ENCODE measurements around the gene JTB. TPM values are rescaled to one million over a fixed set of nuclear protein-coding genes. Genes with fewer than 3 reads are reported as not detected.

The JTB gene
- total and polyA plus RNA-seq, 2 donors (not counting 1 experiment from before 2014, with no cell fraction given), result 106 to 159 TPM

DNA sequence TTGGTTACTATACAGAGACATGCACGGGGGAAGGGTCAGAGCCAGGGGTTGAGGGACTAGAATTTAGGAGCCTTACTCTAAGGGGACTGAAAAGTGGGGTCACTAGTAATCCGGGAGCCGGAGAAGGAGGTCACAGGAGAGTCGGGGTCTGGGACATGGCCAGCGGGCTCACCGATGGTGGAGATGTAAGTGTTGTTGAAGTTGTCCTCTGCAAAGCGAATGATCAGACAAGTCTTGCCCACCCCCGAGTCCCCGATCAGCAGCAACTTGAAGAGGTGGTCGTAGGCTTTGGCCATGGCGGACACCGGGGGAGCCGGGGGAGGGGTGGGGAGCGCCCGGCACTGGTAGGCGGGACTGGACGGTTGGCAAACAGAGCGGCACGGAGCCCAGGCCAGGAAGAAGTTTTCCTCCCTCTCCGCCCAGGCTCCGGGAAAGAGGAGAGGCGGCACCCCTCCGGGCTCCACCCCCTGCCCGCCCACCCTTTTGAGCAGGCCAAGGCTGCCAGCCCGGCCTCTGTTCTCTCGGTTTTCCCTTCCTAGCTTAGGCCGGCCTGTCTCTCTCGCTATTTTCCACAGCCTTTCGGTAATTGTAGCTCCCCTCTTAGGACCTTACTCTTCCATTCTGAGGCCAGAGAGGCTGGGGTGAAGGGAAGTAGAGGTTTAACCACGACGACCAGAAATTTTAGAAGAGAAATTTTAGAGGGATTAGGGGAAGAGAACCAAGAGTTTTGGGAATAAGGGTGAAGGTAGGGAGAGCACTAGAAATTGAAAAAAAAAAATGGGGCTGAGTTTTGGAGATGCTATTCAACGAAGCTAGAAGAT lies 8.7 kb upstream of the JTB start, which contains the start of gene RAB13:
Gene RAB13, minus strand, starts transcription at position 399 of the 821 bp plus-strand sequence. Its CDS starts 103 bp downstream, at position 296.
- H3K4me1 ChIP-seq (ENCODE audit: control insufficient read depth in 2 of 2, insufficient read depth in 2 of 2, low read length in 2 of 2), result peaks cover 21 to 34% of the 10 kb centered on the region in 2 donors
- Mint-ChIP-seq H3K9me3 (ENCODE audit: insufficient read depth) (no peaks in the 10 kb centered on the region), H3K4me1 (peaks cover 36% of the 10 kb centered on the region), H3K27me3 (no peaks in the 10 kb centered on the region), H3K4me3 (peak within 1 kb of the TSS; percentile 85), H3K27ac (peak within 1 kb of the TSS; percentile 93)
- ATAC-seq (ENCODE audit: low read depth), result no peak
- H3K27ac ChIP-seq (ENCODE audit: low read length in 2 of 2), result peak within 1 kb of the TSS; percentile 67 to 79
- peak within 1 kb of the TSS; percentile 86 for H3K4me2 ChIP-seq (replicated peaks; ENCODE audit: low read depth, low read length, poor library complexity, severe bottlenecking)
- peak within 1 kb of the TSS; percentile 34 for H3K9ac ChIP-seq (ENCODE audit: low read length)
- no peaks in the 10 kb centered on the region for H4K20me1 ChIP-seq (ENCODE audit: control insufficient read depth, insufficient read depth, low read length, poor library complexity, severe bottlenecking)
- no peaks in the 10 kb centered on the region for H3K9me3 ChIP-seq (ENCODE audit: control extremely low read depth in 1 of 3, control insufficient read depth in 2 of 3, insufficient read depth in 1 of 3, low read length in 2 of 3)
- TF ChIP-seq, protein P1, sequence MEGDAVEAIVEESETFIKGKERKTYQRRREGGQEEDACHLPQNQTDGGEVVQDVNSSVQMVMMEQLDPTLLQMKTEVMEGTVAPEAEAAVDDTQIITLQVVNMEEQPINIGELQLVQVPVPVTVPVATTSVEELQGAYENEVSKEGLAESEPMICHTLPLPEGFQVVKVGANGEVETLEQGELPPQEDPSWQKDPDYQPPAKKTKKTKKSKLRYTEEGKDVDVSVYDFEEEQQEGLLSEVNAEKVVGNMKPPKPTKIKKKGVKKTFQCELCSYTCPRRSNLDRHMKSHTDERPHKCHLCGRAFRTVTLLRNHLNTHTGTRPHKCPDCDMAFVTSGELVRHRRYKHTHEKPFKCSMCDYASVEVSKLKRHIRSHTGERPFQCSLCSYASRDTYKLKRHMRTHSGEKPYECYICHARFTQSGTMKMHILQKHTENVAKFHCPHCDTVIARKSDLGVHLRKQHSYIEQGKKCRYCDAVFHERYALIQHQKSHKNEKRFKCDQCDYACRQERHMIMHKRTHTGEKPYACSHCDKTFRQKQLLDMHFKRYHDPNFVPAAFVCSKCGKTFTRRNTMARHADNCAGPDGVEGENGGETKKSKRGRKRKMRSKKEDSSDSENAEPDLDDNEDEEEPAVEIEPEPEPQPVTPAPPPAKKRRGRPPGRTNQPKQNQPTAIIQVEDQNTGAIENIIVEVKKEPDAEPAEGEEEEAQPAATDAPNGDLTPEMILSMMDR (IDR thresholded peaks at IDR 0.05), result no peak
- no peak for TF ChIP-seq EZH2 (IDR thresholded peaks at IDR 0.05; ENCODE audit: borderline replicate concordance, insufficient read depth, low read depth, low read length, poor library complexity, severe bottlenecking)
- H3K27me3 ChIP-seq (replicated peaks in 1 of 4; ENCODE audit: control extremely low read depth in 1 of 4, control insufficient read depth in 3 of 4, insufficient read depth in 4 of 4, low read length in 3 of 4), result no peaks in the 10 kb centered on the region
- POLR2A ChIA-PET, result interaction anchor here (0.6 to 3.7 kb wide), 14 partner anchors 9 to 446 kb away, joined by 3 to 18 read pairs (median 8); partner anchors contain the start of genes CREB3L4, CRTC2, DENND4B and GATAD2B
- H3K4me3 ChIP-seq (ENCODE audit: control extremely low read depth in 1 of 5, extremely low read depth in 1 of 5, insufficient read depth in 1 of 5, low read depth in 2 of 5, low read length in 4 of 5), result peak within 1 kb of the TSS; percentile 21 to 66 (median 48)
- peaks cover 10% of the 10 kb centered on the region for H3K79me2 ChIP-seq (ENCODE audit: control insufficient read depth, insufficient read depth, low read length)
- H3K36me3 ChIP-seq (replicated peaks in 1 of 2; ENCODE audit: control extremely low read depth in 1 of 2, control insufficient read depth in 1 of 2, extremely low read depth in 1 of 2, insufficient read depth in 2 of 2, low read length in 1 of 2), result peaks cover 0 to under 1% of the 10 kb centered on the region in 2 experiments
- intact Hi-C loops (cut with micrococcal nuclease), result loop anchor here (1.0 to 5.0 kb wide), 9 partner anchors 9 to 475 kb away; partner anchors contain the start of genes GATAD2B and JTB
- peak within 1 kb of the TSS; percentile 87 for H2AFZ ChIP-seq (ENCODE audit: insufficient read depth, low read depth, low read length, poor library complexity, severe bottlenecking)
- CTCF ChIA-PET, result interaction anchor here (0.7 to 6.2 kb wide), 44 partner anchors 9 to 475 kb away, joined by 3 to 103 read pairs (median 5); partner anchors contain the start of genes CREB3L4, DENND4B, JTB and NPR1
- 2% methylated on average over 21 of the region's 32 CpGs for WGBS (ENCODE audit: insufficient coverage)
- DNase-seq, result no peak
